ENCODE results near the gene HNF1A.

DNA sequence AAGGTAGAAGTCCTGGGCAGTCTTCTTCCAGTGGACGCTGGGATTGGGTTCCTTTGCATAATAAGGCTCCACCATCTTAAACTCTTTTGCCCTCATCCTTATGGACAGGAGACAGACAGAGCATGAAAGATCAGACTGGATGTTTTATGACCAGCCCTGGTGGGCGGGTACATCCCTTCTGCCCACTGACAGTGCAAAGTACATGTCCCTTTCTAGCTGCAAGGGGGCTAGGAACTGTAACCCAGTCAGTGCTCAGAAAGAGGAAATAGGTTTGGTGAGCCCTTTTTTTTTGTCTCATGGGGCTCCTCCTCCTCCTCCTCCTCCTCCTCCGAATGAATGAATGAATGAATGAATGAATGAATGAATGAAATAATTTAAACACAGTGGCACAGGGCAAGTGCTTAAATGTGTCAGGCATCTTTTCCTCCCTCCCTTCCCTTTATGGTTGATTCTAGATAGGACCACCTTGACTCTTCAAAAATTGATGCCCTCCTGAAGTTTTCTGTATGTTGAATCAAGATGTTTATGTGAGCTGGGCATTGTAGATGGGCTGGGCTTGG, 36.4 kb upstream of the HNF1A start:
- TF ChIP-seq, protein P1, sequence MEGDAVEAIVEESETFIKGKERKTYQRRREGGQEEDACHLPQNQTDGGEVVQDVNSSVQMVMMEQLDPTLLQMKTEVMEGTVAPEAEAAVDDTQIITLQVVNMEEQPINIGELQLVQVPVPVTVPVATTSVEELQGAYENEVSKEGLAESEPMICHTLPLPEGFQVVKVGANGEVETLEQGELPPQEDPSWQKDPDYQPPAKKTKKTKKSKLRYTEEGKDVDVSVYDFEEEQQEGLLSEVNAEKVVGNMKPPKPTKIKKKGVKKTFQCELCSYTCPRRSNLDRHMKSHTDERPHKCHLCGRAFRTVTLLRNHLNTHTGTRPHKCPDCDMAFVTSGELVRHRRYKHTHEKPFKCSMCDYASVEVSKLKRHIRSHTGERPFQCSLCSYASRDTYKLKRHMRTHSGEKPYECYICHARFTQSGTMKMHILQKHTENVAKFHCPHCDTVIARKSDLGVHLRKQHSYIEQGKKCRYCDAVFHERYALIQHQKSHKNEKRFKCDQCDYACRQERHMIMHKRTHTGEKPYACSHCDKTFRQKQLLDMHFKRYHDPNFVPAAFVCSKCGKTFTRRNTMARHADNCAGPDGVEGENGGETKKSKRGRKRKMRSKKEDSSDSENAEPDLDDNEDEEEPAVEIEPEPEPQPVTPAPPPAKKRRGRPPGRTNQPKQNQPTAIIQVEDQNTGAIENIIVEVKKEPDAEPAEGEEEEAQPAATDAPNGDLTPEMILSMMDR (IDR thresholded peaks at IDR 0.05 in 2 of 3, conservative IDR thresholded peaks at IDR 0.05 in 1 of 3; ENCODE audit: borderline replicate concordance in 1 of 3, insufficient read depth in 1 of 3, low read depth in 2 of 3, low read length in 2 of 3) = no peak
- no peak for TF ChIP-seq POLR2AphosphoS5 (IDR thresholded peaks at IDR 0.05; ENCODE audit: low read depth, low read length)
- no peak for TF ChIP-seq EZH2 (IDR thresholded peaks at IDR 0.05)
- TF ChIP-seq EZH2phosphoT487 (IDR thresholded peaks at IDR 0.05; ENCODE audit: borderline replicate concordance) = no peak
- TF ChIP-seq, protein P2, sequence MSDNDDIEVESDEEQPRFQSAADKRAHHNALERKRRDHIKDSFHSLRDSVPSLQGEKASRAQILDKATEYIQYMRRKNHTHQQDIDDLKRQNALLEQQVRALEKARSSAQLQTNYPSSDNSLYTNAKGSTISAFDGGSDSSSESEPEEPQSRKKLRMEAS (IDR thresholded peaks at IDR 0.05) = no peak
- no peak for TF ChIP-seq ZFX (IDR thresholded peaks at IDR 0.05)
- TF ChIP-seq, protein P3, sequence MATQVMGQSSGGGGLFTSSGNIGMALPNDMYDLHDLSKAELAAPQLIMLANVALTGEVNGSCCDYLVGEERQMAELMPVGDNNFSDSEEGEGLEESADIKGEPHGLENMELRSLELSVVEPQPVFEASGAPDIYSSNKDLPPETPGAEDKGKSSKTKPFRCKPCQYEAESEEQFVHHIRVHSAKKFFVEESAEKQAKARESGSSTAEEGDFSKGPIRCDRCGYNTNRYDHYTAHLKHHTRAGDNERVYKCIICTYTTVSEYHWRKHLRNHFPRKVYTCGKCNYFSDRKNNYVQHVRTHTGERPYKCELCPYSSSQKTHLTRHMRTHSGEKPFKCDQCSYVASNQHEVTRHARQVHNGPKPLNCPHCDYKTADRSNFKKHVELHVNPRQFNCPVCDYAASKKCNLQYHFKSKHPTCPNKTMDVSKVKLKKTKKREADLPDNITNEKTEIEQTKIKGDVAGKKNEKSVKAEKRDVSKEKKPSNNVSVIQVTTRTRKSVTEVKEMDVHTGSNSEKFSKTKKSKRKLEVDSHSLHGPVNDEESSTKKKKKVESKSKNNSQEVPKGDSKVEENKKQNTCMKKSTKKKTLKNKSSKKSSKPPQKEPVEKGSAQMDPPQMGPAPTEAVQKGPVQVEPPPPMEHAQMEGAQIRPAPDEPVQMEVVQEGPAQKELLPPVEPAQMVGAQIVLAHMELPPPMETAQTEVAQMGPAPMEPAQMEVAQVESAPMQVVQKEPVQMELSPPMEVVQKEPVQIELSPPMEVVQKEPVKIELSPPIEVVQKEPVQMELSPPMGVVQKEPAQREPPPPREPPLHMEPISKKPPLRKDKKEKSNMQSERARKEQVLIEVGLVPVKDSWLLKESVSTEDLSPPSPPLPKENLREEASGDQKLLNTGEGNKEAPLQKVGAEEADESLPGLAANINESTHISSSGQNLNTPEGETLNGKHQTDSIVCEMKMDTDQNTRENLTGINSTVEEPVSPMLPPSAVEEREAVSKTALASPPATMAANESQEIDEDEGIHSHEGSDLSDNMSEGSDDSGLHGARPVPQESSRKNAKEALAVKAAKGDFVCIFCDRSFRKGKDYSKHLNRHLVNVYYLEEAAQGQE (IDR thresholded peaks at IDR 0.05; ENCODE audit: low read depth) = no peak
- no peak for TF ChIP-seq SIN3A (IDR thresholded peaks at IDR 0.05; ENCODE audit: low read depth)
- no peak for TF ChIP-seq POLR2A (IDR thresholded peaks at IDR 0.05; ENCODE audit: borderline replicate concordance, extremely low read depth, insufficient read depth, insufficient read length)
- no peak for TF ChIP-seq YY1 (IDR thresholded peaks at IDR 0.05; ENCODE audit: extremely low read depth, insufficient replicate concordance, low read depth, low read length)
- TF ChIP-seq CEBPB (IDR thresholded peaks at IDR 0.05; ENCODE audit: low read depth) = no peak
- no peak for TF ChIP-seq RAD21 (IDR thresholded peaks at IDR 0.05; ENCODE audit: low read depth)
- TF ChIP-seq JUND (IDR thresholded peaks at IDR 0.05) = no peak
- TF ChIP-seq, protein P4, sequence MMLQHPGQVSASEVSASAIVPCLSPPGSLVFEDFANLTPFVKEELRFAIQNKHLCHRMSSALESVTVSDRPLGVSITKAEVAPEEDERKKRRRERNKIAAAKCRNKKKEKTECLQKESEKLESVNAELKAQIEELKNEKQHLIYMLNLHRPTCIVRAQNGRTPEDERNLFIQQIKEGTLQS (IDR thresholded peaks at IDR 0.05) = no peak
